Endothelial cell of umbilical vein (primary cell): ENCODE measurements around the gene ANP32B.

Experiments used
- CTCF ChIP-seq, 2 donors: IDR thresholded peaks; 1 replicate in 1 of 2; 2 replicates in 1 of 2; pipeline ENCODE4 v1.5.1; 2011; ENCODE audit warnings: low read length in 2 of 2, mild to moderate bottlenecking in 2 of 2, moderate library complexity in 2 of 2, control low read depth in 1 of 2, inconsistent platforms in 1 of 2, low read depth in 1 of 2; ENCODE audit not compliant: insufficient read depth in 1 of 2; ENCODE audit errors: extremely low read depth in 1 of 2
- EZH2 ChIP-seq: IDR thresholded peaks from 2 replicates; pipeline ENCODE4 v1.6.1; 2012; ENCODE audit warnings: borderline replicate concordance, low read depth, mild to moderate bottlenecking, moderate library complexity, low read length, inconsistent platforms; ENCODE audit not compliant: severe bottlenecking
- FOS ChIP-seq: IDR thresholded peaks from 2 replicates; pipeline ENCODE4 v1.6.1; 2011; ENCODE audit warnings: mild to moderate bottlenecking, low read length, moderate library complexity, borderline replicate concordance; ENCODE audit not compliant: insufficient read depth
- GATA2 ChIP-seq: IDR thresholded peaks from 2 replicates; pipeline ENCODE4 v1.7.0; 2011; ENCODE audit warnings: low read depth, mild to moderate bottlenecking, moderate library complexity, mixed read lengths, low read length; ENCODE audit not compliant: insufficient read length, insufficient read depth
- JUN ChIP-seq: IDR thresholded peaks from 2 replicates; pipeline ENCODE4 v1.6.1; 2011; ENCODE audit warnings: borderline replicate concordance, low read depth; ENCODE audit not compliant: insufficient read length, insufficient read depth
- MAX ChIP-seq: IDR thresholded peaks from 2 replicates; pipeline ENCODE4 v1.6.1; 2011; ENCODE audit not compliant: insufficient read depth, insufficient read length
- POLR2A ChIP-seq: IDR thresholded peaks from 2 replicates; pipeline ENCODE4 v1.6.1; 2012; ENCODE audit warnings: low read depth, mild to moderate bottlenecking, control low read depth, low read length
- POLR2AphosphoS5 ChIP-seq: IDR thresholded peaks from 2 replicates; pipeline ENCODE4 v1.6.1; 2012; ENCODE audit warnings: low read depth, mild to moderate bottlenecking, control low read depth, low read length, moderate library complexity; ENCODE audit not compliant: insufficient read depth

DNA sequence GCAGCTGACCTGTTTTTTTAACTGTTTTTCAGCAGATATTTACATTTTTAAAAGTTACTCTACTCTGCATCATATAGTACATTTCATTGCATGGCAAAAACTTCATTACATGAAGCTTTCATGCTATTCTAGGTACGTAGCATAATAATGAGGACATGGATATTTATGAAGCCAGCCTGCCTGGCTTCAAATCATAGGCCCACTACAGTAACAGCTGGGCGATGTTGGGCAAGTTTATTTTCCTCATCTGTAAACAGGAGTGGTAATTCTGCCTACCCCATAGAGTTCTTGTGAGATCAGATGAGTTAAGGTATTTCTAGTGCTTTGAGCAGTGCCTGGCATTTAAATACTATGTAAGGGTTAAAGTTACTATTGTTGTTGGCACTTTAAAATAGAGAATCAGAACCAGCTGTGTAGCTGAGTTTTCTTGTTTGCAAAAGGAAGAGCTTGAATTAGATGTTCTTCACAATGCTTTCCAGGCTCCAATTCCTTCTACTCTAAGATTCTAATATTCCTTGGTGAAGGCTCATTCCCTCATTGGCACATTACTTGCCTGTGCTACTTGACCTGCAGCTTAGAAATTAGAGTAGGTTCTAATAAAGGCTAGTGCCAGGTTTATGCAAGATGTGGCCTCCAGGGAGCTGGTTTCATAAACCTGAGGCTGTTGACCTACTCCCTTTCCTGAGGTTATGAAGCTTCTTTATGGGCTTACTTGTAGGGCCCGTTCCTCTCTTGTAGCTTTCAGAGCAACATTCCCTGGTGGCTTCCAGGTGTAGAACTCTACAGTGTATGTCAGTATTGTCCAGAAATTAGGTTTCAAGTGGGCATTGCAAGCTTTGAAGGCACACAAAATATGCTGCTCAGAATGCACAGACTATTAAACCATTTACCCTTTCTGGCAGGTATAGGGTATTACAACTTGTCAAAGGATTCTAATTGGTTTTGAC is 14.5 kb downstream of the ANP32B start:
- no peak for TF ChIP-seq JUN
- no peak for TF ChIP-seq MAX
- TF ChIP-seq CTCF (IDR thresholded peaks at IDR 0.05; ENCODE audit: extremely low read depth in 1 of 2, insufficient read depth in 1 of 2, low read depth in 1 of 2, low read length in 2 of 2) = no peak
- no peak for TF ChIP-seq POLR2A
- TF ChIP-seq EZH2 = no peak
- TF ChIP-seq POLR2AphosphoS5 = no peak
- no peak for TF ChIP-seq FOS
- no peak for TF ChIP-seq GATA2
